GM19025 (cell line): Measurements from ENCODE around the gene ARFGAP1.
"Not testable (repeated sequence)": the region's sequence is repeated elsewhere in the genome, so short reads cannot be mapped to it uniquely, and the experiment has no call there.

ENCODE experiments used
- ATAC-seq: cut with Tn5 transposase; IDR thresholded peaks from one replicate; pipeline ENCODE4 v1.9.1; 2021; ENCODE audit warnings: mild to moderate bottlenecking, low read depth, moderate library complexity; ENCODE audit not compliant: unreplicated experiment

The ARFGAP1 gene

DNA sequence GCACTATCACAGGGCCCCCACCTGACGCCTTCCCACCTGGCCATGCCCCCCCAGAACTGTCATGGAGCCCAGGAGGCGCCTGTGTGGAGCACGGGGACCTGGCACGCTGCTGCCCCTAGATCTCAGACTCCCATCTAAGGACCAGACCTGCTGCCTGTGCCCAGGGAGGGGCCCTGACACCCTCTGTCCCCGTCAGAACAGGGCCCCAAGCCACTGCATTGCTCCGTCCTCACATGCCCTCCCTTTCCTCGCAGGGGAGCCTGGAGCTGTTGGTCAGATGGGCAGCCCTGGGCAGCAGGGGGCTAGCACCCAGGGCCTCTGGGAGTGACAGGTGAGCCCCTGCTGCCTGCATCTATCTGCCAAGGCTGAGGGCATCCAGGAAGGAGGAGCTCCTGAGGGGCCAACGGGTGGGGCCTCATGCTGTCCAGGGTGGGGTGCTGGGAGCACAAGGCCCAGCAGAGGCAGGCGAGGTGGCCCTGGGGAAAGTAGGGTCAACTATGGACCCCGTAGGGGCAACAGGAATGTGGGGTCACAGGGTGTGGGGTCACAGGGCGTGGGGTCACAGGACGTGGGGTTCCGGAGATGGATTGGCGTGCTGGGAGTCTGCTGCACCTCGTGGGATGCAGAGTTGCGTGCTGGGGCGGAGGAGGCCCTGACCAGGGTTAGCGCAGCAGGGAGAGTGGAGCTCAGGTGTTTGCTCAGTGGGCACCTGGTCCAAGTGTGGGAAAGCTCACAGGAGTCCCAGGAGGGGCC is 56.9 kb downstream of the ARFGAP1 start:
- no peak for ATAC-seq

GRCh38 chr20:63330084-63330760 is 57.6 kb downstream of the ARFGAP1 start:
- no peak for ATAC-seq

DNA sequence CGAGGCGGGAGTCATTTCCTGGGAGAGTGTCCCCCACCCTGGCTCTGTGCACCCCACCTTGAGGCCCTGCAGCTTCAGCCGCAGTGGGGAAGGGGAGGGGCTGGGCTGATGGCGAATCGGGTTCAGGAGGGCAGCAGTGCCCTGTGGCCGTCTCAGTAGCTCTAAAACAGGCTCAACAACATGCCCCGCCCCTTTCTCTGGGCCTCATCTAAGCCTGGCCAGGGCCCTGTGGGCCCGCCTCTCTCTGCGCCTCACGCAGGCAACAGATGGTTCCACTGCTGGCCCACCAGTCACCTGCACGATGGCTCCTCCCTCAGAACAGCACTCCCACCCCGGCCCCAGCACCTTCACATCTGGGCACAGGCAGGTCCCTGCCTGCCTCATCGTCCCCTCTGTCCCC is 58.3 kb downstream of the ARFGAP1 start:
- ATAC-seq: no peak

GRCh38 chr20:63331741-63332400 is 59.3 kb downstream of the ARFGAP1 start:
- no peak for ATAC-seq

DNA sequence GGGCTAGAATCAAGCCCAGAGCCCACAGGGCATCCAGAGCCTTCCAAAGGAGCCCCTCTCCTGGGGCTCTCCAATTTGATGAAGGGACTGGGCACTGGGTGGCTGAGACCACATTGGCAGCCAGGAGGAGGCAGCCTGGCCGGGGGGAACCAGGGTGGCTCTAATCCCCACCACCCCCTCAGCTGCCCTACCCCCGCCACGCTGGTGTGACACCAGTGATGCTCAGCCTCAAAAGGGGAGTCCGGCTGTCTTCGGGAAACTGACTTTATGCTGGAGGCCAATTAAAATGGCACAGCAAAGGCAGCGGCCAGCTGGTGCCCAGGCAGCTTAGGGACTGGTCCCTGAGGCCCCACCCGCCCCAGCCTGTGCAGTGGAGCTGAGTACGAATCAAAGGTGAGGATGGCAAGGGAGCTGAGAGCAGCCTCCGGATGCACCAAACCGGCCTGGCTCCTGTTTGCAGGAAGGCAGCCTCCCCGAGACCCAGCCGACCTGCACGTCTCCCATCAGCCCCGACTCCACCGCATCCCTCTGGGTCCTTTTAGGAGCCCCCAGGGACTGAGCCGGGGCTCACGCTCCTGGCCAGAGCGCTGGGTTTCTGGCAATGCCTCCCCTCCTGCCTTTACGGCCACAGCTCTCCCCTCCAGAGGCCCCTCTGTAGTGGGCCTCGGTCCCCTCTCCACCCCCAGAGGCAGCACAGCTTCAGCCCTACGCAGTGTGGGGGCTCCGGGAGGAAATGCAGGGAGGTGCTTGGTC is 60.1 kb downstream of the ARFGAP1 start:
- no peak for ATAC-seq

DNA sequence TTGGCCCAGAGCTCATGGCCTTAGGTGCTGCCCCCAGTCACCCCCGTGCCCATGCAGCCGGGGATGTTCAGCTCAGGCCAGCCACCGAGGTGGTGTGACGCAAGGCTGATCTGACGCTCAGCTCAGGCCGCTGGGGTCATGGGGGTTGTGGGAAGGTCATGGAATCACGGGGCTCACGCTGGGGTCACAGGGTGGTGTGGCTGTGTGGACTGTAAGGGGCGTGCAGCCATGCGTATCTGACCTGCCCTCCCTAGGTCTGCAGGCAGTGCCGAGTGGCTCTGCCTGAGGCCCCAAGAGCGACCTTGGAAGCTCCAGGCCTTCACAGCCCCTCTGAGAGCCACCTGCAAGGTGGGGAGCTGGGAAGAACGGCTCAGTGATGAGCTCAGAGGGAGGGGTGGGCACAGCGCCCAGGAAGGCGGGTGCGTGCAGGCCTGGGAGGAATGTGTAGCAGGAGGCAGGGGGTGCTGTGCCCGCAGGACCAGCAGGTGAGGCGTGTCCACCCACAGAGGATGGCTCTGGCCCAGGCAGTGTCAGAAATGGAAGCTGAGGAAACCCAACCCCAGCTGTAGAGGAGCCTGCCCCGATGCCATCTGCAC is 60.7 kb downstream of the ARFGAP1 start:
- no peak for ATAC-seq

DNA sequence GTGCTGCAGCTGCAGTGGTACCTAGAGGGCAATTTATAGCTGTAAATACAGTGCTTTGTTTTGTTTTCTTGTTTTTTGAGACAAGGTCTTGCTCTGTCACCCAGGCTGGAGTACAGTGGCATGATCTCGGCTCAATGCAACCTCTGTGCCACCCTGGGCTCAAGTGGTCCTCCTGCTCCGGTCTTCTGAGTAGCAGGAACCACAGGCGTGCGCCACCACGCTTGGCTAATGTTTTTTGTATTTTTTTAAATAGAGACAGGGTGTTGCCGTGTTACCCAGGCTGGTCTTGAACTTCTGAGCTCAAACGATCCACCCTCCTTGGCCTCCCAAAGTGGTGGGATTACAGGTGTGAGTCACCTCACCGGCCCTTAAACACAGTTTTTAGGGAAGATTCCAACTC is 61.7 kb downstream of the ARFGAP1 start:
- no peak for ATAC-seq

DNA sequence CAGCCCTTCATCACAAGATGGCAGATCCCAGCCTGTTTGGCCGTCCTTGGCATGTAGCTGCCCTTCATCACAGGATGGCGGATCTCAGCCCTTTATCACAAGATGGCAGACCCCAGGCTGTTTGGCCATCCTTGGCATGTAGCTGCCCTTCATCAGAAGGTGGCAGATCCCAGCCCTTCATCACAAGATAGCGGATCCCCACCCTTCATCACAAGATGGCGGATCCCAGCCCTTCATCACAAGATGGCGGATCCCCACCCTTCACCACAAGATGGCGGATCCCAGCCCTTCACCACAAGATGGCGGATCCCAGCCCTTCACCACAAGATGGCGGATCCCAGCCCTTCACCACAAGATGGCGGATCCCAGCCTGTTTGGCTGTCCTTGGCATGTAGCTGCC is 62.4 kb downstream of the ARFGAP1 start:
- not testable (repeated sequence) for ATAC-seq

DNA sequence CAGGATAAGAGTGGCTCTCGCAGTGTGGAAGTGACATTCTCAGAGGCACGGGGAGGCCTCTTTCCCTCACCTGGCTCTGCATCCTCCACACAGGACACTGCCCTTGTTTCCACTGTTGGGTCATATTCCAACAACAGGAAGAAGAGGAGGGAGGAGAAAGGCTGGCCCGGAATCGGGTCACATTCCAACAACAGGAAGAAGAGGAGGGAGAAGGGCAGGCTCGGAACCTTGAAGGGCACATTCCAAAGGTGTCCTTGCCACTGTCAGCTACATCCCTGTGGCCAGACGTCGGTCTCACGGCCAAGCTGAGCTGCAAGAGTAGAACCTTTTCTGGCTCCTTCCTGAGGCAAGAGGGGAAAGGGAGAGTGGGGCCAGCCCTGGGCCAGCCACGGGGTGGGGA is 63.1 kb downstream of the ARFGAP1 start:
- no peak for ATAC-seq

DNA sequence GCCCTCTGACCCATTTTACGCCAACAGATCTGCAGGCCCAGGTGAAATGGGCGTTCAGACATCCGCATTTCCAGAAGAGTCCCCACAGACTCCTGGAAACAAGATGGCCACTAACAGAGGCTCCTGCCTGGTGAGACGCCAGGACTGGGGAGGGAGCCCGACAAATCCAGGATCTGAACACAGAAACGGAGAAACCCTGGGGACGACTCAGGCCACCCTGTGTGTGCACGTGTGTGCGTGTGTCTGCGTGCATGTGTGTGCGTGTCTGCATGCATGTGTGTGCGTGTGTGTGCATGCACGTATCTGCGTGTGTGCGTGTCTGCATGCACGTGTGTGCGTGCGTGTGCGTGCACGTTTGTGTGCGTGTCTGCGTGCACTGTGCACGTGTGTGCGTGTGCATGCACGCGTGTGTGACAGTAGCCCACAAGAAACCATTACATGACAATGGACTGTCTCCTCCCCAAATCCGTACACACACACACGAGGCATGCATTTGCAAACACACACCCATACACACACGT is 63.7 kb downstream of the ARFGAP1 start:
- ATAC-seq: no peak

GRCh38 chr20:63337786-63338420 is 65.3 kb downstream of the ARFGAP1 start:
- no peak for ATAC-seq
